Upper lobe of right lung (tissue), 1 donor: ENCODE results near the gene GIN1. TPM values are rescaled to one million over a fixed set of nuclear protein-coding genes. Genes with fewer than 3 reads are reported as not detected.

Experiments used
- ATAC-seq: fragments of 200-7000 bp; cut with Tn5 transposase; one replicate; pipeline ENCODE4 v1.9.1; 2020; ENCODE audit warnings: mild to moderate bottlenecking, moderate library complexity
- DNase-seq: peaks from one replicate; pipeline ENCODE4 v3.0.0-alpha.2; 2020
- H3K27ac ChIP-seq: fragments of 200-600 bp; one replicate; pipeline ENCODE4 v1.8.0; 2022
- H3K27me3 ChIP-seq: fragments of 200-600 bp; one replicate; pipeline ENCODE4 v1.8.0; 2022; ENCODE audit warnings: mild to moderate bottlenecking
- H3K36me3 ChIP-seq: fragments of 200-600 bp; one replicate; pipeline ENCODE4 v1.8.0; 2022
- H3K4me1 ChIP-seq: fragments of 200-600 bp; one replicate; pipeline ENCODE4 v1.8.0; 2022
- H3K4me3 ChIP-seq: fragments of 200-600 bp; one replicate; pipeline ENCODE4 v1.8.0; 2022; ENCODE audit warnings: mild to moderate bottlenecking
- H3K9me3 ChIP-seq: fragments of 200-600 bp; one replicate; pipeline ENCODE4 v1.8.0; 2022
- intact Hi-C: fragments of 100-400 bp; cut with DNase I; formaldehyde crosslinking; loops from one replicate; pipeline ENCODE4 v1.11.0; 2022
- total RNA-seq: library from RNA; stranded (reverse); fragmentation: NEBNext Ultra II Directional; extraction: Animal tissue kit (Norgen Biotek cat#: 25700); gene quantifications from one replicate; pipeline ENCODE4 v1.2.1, GENCODE V29; 2021
- TF ChIP-seq, protein P1 (sequence below): fragments of 200-600 bp; IDR thresholded peaks from one replicate; pipeline ENCODE4 v1.8.0; 2022; ENCODE audit warnings: antibody characterized with exemption
- donor health status: DM: no; HTN: yes; CAD: no; lungs with severe emphysema.

The GIN1 gene
- total RNA-seq, 1 donor from 2014 or later = 6.7 TPM

DNA sequence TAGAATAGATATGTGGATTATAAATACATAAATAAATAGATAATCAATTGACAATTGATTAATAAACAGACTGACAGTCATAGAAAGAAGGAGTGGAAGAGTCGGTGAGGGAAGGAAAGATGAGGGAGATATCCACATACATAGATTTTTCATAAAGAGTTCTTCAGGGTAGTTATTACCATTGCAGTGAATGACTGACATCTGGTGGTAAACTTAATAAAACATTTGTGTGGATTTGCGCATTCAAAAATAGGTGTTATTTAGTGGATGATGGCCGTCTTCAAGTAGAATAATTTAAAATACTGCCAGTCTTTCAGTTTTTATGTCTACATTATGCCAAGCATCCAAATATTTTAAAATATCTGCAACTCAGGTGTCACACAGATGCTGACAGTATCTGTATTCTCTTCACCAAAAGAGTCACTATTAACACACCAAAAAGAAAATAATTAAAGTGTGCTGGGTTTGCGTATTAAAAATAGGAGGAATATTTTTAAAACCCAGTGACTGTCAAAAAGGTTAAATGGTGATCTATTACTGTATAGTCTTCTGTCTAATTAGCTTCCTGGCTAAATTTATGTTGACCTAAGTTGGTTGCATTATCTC lies 78.8 kb downstream of the GIN1 start:
- Histone ChIP-seq H3K4me1 (no peaks in the 10 kb centered on the region), H3K36me3 (no peaks in the 10 kb centered on the region), H3K4me3 (no peak overlapping the region), H3K27me3 (no peaks in the 10 kb centered on the region), H3K9me3 (no peaks in the 10 kb centered on the region), H3K27ac (no peak overlapping the region)
- intact Hi-C loops = no loop called here
- DNase-seq (no peak), ATAC-seq (no peak)
- TF ChIP-seq, protein P1, sequence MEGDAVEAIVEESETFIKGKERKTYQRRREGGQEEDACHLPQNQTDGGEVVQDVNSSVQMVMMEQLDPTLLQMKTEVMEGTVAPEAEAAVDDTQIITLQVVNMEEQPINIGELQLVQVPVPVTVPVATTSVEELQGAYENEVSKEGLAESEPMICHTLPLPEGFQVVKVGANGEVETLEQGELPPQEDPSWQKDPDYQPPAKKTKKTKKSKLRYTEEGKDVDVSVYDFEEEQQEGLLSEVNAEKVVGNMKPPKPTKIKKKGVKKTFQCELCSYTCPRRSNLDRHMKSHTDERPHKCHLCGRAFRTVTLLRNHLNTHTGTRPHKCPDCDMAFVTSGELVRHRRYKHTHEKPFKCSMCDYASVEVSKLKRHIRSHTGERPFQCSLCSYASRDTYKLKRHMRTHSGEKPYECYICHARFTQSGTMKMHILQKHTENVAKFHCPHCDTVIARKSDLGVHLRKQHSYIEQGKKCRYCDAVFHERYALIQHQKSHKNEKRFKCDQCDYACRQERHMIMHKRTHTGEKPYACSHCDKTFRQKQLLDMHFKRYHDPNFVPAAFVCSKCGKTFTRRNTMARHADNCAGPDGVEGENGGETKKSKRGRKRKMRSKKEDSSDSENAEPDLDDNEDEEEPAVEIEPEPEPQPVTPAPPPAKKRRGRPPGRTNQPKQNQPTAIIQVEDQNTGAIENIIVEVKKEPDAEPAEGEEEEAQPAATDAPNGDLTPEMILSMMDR = peak; percentile 50

DNA sequence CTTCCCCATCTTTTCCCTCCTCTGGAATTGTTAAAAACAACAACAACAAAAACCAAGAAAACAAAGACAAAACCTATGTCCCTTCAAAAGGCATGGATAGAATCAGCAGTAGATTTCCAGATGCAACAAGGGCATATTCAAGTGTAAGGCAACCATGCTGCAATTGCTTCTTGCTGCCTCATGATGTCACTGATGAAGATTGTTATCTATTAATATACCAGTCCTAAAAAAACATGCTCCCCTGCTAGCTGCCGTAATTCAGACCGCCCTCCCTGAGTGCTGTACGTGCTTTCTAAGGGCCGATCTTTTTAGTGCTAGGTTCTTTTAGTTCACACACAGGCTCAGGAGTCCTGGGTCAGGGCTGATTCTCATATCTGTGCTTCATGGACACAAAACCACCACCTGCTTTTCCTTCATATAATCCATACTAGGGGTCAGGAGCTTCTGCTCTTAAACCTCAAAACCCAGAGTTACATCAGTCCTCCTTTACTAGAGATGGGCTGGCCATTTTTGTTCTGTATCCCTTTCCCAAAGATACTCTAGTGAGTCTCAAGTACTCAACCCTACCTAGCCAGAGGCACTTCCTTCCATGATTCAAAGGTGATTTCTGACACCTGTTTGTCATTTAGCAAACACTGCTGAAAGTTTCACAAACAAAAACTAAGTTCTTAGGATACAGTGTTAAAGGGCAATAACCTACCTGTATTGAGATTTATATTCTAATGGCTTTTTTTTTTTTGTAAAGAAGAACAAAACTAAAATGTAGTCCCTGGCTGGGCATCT lies 82.1 kb downstream of the GIN1 start:
- Histone ChIP-seq H3K36me3 (no peaks in the 10 kb centered on the region), H3K4me3 (no peak overlapping the region), H3K9me3 (no peaks in the 10 kb centered on the region), H3K4me1 (no peaks in the 10 kb centered on the region), H3K27me3 (no peaks in the 10 kb centered on the region), H3K27ac (no peak overlapping the region)
- no peak for DNase-seq
- intact Hi-C loops = no loop called here
- no peak for ATAC-seq
- TF ChIP-seq, protein P1 = no peak

DNA sequence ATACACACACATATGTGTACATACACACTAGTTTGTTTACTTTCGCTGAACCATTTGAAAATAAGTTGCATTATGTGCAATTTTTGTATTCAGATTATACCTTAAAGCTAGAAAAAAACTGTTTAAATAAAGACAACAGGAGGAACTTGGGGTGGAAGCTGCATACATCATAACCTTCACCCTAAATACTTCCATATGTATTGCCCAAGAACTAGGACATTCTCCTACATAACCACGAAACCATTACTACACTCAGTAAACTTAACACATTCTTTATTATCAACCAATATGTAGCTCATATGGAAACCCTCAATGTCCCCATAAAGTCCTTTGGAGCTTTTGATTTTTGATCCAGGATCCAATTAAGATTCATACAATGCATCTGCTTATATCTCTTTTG lies 83.3 kb downstream of the GIN1 start:
- TF ChIP-seq, protein P1 = no peak
- Histone ChIP-seq H3K36me3 (no peaks in the 10 kb centered on the region), H3K27ac (no peak overlapping the region), H3K27me3 (no peaks in the 10 kb centered on the region), H3K4me1 (no peaks in the 10 kb centered on the region), H3K9me3 (no peaks in the 10 kb centered on the region), H3K4me3 (no peak overlapping the region)
- intact Hi-C loops = no loop called here
- ATAC-seq (no peak), DNase-seq (no peak)

Other genes with a start within 250 kb of the GIN1 start
- gene PPIP5K2, start 163 bp upstream of the GIN1 start, total RNA-seq = 53.3 TPM
- gene MACIR, start 138.6 kb upstream of the GIN1 start, total RNA-seq = 4.2 TPM